ENCODE data around the gene PDCD10. TPM values are rescaled to one million over a fixed set of nuclear protein-coding genes. Genes with fewer than 3 reads are reported as not detected.

Gene PDCD10
- polyA plus RNA-seq, 1 of the 3 experiments (the other 2 are of a cell fraction): 29.0 TPM

GRCh38 chr3:167684388-167684993, 50.2 kb downstream of the PDCD10 start:
- TF ChIP-seq NFIC (IDR thresholded peaks at IDR 0.05; ENCODE audit: borderline replicate concordance) (no peak), PBX3 (IDR thresholded peaks at IDR 0.05) (no peak), RAD21 (IDR thresholded peaks at IDR 0.05; ENCODE audit: low read length) (peak; percentile 51), SMC3 (IDR thresholded peaks at IDR 0.05; ENCODE audit: low read depth, low read length) (peak; percentile 36), GABPA (IDR thresholded peaks at IDR 0.05; ENCODE audit: low read depth) (no peak), FOXM1 (IDR thresholded peaks at IDR 0.05; ENCODE audit: low read depth) (no peak)
- TF ChIP-seq, protein P1, sequence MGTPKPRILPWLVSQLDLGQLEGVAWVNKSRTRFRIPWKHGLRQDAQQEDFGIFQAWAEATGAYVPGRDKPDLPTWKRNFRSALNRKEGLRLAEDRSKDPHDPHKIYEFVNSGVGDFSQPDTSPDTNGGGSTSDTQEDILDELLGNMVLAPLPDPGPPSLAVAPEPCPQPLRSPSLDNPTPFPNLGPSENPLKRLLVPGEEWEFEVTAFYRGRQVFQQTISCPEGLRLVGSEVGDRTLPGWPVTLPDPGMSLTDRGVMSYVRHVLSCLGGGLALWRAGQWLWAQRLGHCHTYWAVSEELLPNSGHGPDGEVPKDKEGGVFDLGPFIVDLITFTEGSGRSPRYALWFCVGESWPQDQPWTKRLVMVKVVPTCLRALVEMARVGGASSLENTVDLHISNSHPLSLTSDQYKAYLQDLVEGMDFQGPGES (IDR thresholded peaks at IDR 0.05; ENCODE audit: low read depth, low read length): no peak
- TF ChIP-seq, protein P2, sequence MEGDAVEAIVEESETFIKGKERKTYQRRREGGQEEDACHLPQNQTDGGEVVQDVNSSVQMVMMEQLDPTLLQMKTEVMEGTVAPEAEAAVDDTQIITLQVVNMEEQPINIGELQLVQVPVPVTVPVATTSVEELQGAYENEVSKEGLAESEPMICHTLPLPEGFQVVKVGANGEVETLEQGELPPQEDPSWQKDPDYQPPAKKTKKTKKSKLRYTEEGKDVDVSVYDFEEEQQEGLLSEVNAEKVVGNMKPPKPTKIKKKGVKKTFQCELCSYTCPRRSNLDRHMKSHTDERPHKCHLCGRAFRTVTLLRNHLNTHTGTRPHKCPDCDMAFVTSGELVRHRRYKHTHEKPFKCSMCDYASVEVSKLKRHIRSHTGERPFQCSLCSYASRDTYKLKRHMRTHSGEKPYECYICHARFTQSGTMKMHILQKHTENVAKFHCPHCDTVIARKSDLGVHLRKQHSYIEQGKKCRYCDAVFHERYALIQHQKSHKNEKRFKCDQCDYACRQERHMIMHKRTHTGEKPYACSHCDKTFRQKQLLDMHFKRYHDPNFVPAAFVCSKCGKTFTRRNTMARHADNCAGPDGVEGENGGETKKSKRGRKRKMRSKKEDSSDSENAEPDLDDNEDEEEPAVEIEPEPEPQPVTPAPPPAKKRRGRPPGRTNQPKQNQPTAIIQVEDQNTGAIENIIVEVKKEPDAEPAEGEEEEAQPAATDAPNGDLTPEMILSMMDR (IDR thresholded peaks at IDR 0.05): peak; percentile 86
- Histone ChIP-seq H3K27ac (ENCODE audit: low read depth in 2 of 2, low read length in 1 of 2) (no peak overlapping the region), H3K9ac (no peak overlapping the region), H3K9me2 (no peaks in the 10 kb centered on the region), H3F3A (replicated peaks; ENCODE audit: insufficient read depth) (peaks cover 6% of the 10 kb centered on the region), H2AFZ (ENCODE audit: low read depth) (no peak overlapping the region), H3K79me2 (ENCODE audit: insufficient read depth) (no peaks in the 10 kb centered on the region), H3K4me2 (no peak overlapping the region), H3K9me3 (no peaks in the 10 kb centered on the region), H3K4me1 (ENCODE audit: control insufficient read depth in 1 of 2, insufficient read depth in 2 of 2, low read depth in 1 of 2, low read length in 1 of 2) (no peaks in the 10 kb centered on the region), H3K27me3 (ENCODE audit: insufficient read depth) (no peaks in the 10 kb centered on the region), H3K36me3 (replicated peaks in 1 of 2; ENCODE audit: control insufficient read depth in 1 of 2, insufficient read depth in 2 of 2, low read length in 1 of 2) (peaks cover 69 to 75% of the 10 kb centered on the region in 2 experiments), H3K4me3 (ENCODE audit: low read depth in 2 of 2, low read length in 1 of 2) (no peak overlapping the region), H4K20me1 (ENCODE audit: insufficient read depth) (no peaks in the 10 kb centered on the region)
- POLR2A ChIA-PET: no interaction called here
- CTCF ChIA-PET: interaction anchor here (0.7 to 3.3 kb wide), 21 partner anchors 10 to 304 kb away, joined by 3 to 18 read pairs (median 5); partner anchors contain the start of gene ZBBX
- peak; percentile 41 for DNase-seq

DNA sequence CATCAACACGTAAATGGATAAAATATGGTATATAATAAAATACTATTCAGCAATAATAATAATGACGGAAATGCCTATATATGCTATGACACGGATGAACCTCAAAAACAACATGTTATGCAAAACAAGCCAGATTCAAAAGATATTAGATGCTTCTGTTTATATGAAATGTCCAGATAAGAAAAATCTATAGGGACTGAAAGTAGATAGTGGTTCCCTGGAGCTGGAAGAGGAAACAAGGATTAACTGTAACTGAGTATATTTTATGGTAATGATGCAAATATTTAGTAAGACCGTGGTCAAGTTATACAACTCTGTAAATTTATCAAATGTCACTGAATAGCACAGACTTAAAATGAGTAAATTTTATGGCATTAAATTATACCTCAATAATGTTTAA, 55.2 kb downstream of the PDCD10 start:
- H3K4me2 ChIP-seq: no peak overlapping the region
- whole genome bisulfite sequencing (ENCODE audit: low lambda C conversion rate): 99% methylated on average over 4 of the region's 4 CpGs
- no peak overlapping the region for H3K4me3 ChIP-seq (ENCODE audit: low read depth in 2 of 2, low read length in 1 of 2)
- no peaks in the 10 kb centered on the region for H3K9me2 ChIP-seq
- peaks cover 1% of the 10 kb centered on the region for H3F3A ChIP-seq (replicated peaks; ENCODE audit: insufficient read depth)
- no peak overlapping the region for H3K9ac ChIP-seq
- no peaks in the 10 kb centered on the region for H3K27me3 ChIP-seq (ENCODE audit: insufficient read depth)
- no peaks in the 10 kb centered on the region for H3K4me1 ChIP-seq (ENCODE audit: control insufficient read depth in 1 of 2, insufficient read depth in 2 of 2, low read depth in 1 of 2, low read length in 1 of 2)
- peaks cover 11% of the 10 kb centered on the region; the same call in 1 of the 2 replicates for H3K9me3 ChIP-seq
- H3K27ac ChIP-seq (ENCODE audit: low read depth in 2 of 2, low read length in 1 of 2): no peak overlapping the region
- no peak for TF ChIP-seq FOXM1 (IDR thresholded peaks at IDR 0.05; ENCODE audit: low read depth)
- TF ChIP-seq RCOR1 (IDR thresholded peaks at IDR 0.05; ENCODE audit: low read length): no peak
- TF ChIP-seq, protein P1 (IDR thresholded peaks at IDR 0.05; ENCODE audit: low read depth, low read length): no peak
- TF ChIP-seq USF1 (IDR thresholded peaks at IDR 0.05; ENCODE audit: borderline replicate concordance, low read depth): no peak
- TF ChIP-seq, protein P3, sequence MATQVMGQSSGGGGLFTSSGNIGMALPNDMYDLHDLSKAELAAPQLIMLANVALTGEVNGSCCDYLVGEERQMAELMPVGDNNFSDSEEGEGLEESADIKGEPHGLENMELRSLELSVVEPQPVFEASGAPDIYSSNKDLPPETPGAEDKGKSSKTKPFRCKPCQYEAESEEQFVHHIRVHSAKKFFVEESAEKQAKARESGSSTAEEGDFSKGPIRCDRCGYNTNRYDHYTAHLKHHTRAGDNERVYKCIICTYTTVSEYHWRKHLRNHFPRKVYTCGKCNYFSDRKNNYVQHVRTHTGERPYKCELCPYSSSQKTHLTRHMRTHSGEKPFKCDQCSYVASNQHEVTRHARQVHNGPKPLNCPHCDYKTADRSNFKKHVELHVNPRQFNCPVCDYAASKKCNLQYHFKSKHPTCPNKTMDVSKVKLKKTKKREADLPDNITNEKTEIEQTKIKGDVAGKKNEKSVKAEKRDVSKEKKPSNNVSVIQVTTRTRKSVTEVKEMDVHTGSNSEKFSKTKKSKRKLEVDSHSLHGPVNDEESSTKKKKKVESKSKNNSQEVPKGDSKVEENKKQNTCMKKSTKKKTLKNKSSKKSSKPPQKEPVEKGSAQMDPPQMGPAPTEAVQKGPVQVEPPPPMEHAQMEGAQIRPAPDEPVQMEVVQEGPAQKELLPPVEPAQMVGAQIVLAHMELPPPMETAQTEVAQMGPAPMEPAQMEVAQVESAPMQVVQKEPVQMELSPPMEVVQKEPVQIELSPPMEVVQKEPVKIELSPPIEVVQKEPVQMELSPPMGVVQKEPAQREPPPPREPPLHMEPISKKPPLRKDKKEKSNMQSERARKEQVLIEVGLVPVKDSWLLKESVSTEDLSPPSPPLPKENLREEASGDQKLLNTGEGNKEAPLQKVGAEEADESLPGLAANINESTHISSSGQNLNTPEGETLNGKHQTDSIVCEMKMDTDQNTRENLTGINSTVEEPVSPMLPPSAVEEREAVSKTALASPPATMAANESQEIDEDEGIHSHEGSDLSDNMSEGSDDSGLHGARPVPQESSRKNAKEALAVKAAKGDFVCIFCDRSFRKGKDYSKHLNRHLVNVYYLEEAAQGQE (IDR thresholded peaks at IDR 0.05; ENCODE audit: low read depth, low read length): no peak
- no peak for TF ChIP-seq JUND (IDR thresholded peaks at IDR 0.05)
- no peak for TF ChIP-seq TCF12 (IDR thresholded peaks at IDR 0.05)
- ChIA-PET CTCF (no interaction called here), POLR2A (no interaction called here)
- no peak for DNase-seq
- H2AFZ ChIP-seq (ENCODE audit: low read depth): no peak overlapping the region
- no peaks in the 10 kb centered on the region for H4K20me1 ChIP-seq (ENCODE audit: insufficient read depth)
- H3K36me3 ChIP-seq (replicated peaks in 1 of 2; ENCODE audit: control insufficient read depth in 1 of 2, insufficient read depth in 2 of 2, low read length in 1 of 2): peaks cover 63 to 88% of the 10 kb centered on the region in 2 experiments
- no peaks in the 10 kb centered on the region for H3K79me2 ChIP-seq (ENCODE audit: insufficient read depth)
